ENCODE measurements around the gene RNF26. TPM values are rescaled to one million over a fixed set of nuclear protein-coding genes. Genes with fewer than 3 reads are reported as not detected.

The RNF26 gene
- total and polyA plus RNA-seq, 2 donors from 2014 or later: 18.2 to 23.5 TPM

DNA sequence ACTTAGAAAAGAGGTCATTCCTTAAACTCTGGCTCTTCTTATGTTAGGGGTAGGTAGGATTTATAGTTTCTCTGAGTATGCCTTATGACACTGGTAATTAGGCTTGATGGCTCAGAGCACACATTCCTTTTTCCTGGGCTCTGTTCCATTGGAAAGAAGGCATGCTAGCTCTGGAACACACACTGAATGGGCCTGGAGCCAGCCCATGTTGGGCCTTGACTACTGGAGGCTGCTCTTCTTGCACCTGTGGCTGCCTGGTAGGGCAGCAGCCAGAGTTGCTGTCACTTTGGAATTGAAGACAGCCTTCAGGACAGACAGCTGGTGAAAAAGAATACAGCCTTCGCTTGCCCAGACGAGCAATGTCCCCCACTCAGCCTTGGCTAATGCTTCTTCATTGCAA is 35.6 kb upstream of the RNF26 start:
- H3K4me1 ChIP-seq (ENCODE audit: control insufficient read depth in 2 of 3, insufficient read depth in 2 of 3, low read depth in 1 of 3, low read length in 3 of 3): no peaks in the 10 kb centered on the region
- H3K36me3 ChIP-seq (ENCODE audit: control insufficient read depth in 2 of 3, insufficient read depth in 3 of 3, low read length in 3 of 3): peaks cover 6 to 28% (median 25%) of the 10 kb centered on the region in 3 donors
- TF ChIP-seq, protein P1, sequence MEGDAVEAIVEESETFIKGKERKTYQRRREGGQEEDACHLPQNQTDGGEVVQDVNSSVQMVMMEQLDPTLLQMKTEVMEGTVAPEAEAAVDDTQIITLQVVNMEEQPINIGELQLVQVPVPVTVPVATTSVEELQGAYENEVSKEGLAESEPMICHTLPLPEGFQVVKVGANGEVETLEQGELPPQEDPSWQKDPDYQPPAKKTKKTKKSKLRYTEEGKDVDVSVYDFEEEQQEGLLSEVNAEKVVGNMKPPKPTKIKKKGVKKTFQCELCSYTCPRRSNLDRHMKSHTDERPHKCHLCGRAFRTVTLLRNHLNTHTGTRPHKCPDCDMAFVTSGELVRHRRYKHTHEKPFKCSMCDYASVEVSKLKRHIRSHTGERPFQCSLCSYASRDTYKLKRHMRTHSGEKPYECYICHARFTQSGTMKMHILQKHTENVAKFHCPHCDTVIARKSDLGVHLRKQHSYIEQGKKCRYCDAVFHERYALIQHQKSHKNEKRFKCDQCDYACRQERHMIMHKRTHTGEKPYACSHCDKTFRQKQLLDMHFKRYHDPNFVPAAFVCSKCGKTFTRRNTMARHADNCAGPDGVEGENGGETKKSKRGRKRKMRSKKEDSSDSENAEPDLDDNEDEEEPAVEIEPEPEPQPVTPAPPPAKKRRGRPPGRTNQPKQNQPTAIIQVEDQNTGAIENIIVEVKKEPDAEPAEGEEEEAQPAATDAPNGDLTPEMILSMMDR (IDR thresholded peaks at IDR 0.05; ENCODE audit: borderline replicate concordance, extremely low read depth, insufficient read depth): no peak
- H3K27me3 ChIP-seq (ENCODE audit: control insufficient read depth, insufficient read depth, low read length): no peaks in the 10 kb centered on the region
- no peaks in the 10 kb centered on the region for H3K9me3 ChIP-seq (ENCODE audit: control insufficient read depth in 2 of 3, insufficient read depth in 1 of 3, low read length in 3 of 3)
- no peak overlapping the region for H3K27ac ChIP-seq (ENCODE audit: low read depth in 2 of 2, low read length in 2 of 2)
- H3K4me3 ChIP-seq (ENCODE audit: low read length in 3 of 3): no peak overlapping the region
- FAIRE-seq (no peak), DNase-seq (no peak)
- intact Hi-C loops (cut with DNase I): no loop called here
- H3K9ac ChIP-seq (ENCODE audit: low read length in 3 of 3): no peak overlapping the region

- peaks cover 6 to 28% (median 28%) of the 10 kb centered on the region in 3 donors for H3K36me3 ChIP-seq (ENCODE audit: control insufficient read depth in 2 of 3, insufficient read depth in 3 of 3, low read length in 3 of 3)
- H3K27me3 ChIP-seq (ENCODE audit: control insufficient read depth, insufficient read depth, low read length): no peaks in the 10 kb centered on the region
- H3K9me3 ChIP-seq (ENCODE audit: control insufficient read depth in 2 of 3, insufficient read depth in 1 of 3, low read length in 3 of 3): no peaks in the 10 kb centered on the region
- no peak overlapping the region for H3K9ac ChIP-seq (ENCODE audit: low read length in 3 of 3)
- DNase-seq: no peak
- no peak overlapping the region for H3K27ac ChIP-seq (ENCODE audit: low read depth in 2 of 2, low read length in 2 of 2)
- no peak overlapping the region for H3K4me3 ChIP-seq (ENCODE audit: low read length in 3 of 3)
- FAIRE-seq: no peak
- intact Hi-C loops (cut with DNase I): no loop called here
- no peaks in the 10 kb centered on the region for H3K4me1 ChIP-seq (ENCODE audit: control insufficient read depth in 2 of 3, insufficient read depth in 2 of 3, low read depth in 1 of 3, low read length in 3 of 3)
- TF ChIP-seq, protein P1 (IDR thresholded peaks at IDR 0.05; ENCODE audit: borderline replicate concordance, extremely low read depth, insufficient read depth): no peak
These were observed 34.9 kb upstream of the RNF26 start for GRCh38 chr11:119299416-119299815.

DNA sequence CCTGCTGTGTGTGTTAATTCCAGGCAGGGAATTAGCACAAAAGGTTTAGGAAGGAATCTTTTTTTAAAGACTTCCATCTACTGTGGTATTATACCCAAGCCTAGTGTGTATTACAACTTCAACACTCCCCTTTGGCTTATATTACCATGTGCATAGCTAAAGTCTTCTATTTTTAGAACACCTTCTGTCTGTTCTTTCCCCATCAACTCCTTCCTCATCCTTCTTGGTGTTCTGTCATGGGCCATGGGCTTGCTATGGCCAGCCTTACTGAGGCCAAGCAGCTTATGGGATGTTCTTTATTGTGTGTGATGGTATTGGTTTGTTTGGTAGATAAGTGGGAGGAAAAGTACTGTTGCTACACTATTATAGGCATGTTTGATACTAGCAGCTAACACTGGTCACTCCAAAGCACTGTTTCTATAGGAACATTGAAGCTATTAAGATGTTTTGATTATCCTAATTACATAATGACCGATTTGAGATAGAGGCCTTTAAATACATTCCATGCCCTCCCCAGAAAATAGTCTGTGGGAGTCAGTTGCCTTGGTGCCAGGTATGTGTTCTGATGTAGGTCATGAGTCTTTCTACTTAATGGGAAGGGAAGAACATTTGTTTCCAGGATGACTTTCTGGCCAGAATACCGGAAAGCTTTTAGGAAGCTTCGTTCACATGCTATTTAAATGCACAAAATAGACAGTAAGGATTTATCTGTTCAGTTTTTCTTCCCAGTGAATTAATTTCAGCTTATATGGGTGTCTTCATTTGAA is 33.9 kb upstream of the RNF26 start:
- Histone ChIP-seq H3K27me3 (ENCODE audit: control insufficient read depth, insufficient read depth, low read length) (no peaks in the 10 kb centered on the region), H3K9ac (ENCODE audit: low read length in 3 of 3) (no peak overlapping the region), H3K36me3 (ENCODE audit: control insufficient read depth in 2 of 3, insufficient read depth in 3 of 3, low read length in 3 of 3) (peaks cover 6 to 28% (median 28%) of the 10 kb centered on the region in 3 donors), H3K4me3 (ENCODE audit: low read length in 3 of 3) (no peak overlapping the region), H3K9me3 (ENCODE audit: control insufficient read depth in 2 of 3, insufficient read depth in 1 of 3, low read length in 3 of 3) (no peaks in the 10 kb centered on the region), H3K27ac (ENCODE audit: low read depth in 2 of 2, low read length in 2 of 2) (no peak overlapping the region), H3K4me1 (ENCODE audit: control insufficient read depth in 2 of 3, insufficient read depth in 2 of 3, low read depth in 1 of 3, low read length in 3 of 3) (no peaks in the 10 kb centered on the region)
- no peak for FAIRE-seq
- TF ChIP-seq, protein P1 (IDR thresholded peaks at IDR 0.05; ENCODE audit: borderline replicate concordance, extremely low read depth, insufficient read depth): no peak
- no peak for DNase-seq
- intact Hi-C loops (cut with DNase I): no loop called here
